Astrocyte of the cerebellum (primary cell): ENCODE data around the gene DHRS7C.

Experiments
- DNase-seq: peaks from one replicate; pipeline ENCODE4 v3.0.0-alpha.2; 2011; ENCODE audit warnings: low read depth
- H3K4me3 ChIP-seq: 2 replicates; pipeline ENCODE4 v1.5.1; 2011; ENCODE audit warnings: mild to moderate bottlenecking, low read depth, low read length, moderate library complexity
- in situ Hi-C: cut with HindIII; loops from 2 replicates; pipeline ENCODE4 v1.10.0; 2017; ENCODE audit warnings: low sequenced_read_pairs
- TF ChIP-seq, protein P1 (sequence below): IDR thresholded peaks from 2 replicates; pipeline ENCODE4 v1.5.1; 2012; ENCODE audit warnings: low read length, low read depth, moderate library complexity, mild to moderate bottlenecking; ENCODE audit errors: missing control alignments

The DHRS7C gene

DNA sequence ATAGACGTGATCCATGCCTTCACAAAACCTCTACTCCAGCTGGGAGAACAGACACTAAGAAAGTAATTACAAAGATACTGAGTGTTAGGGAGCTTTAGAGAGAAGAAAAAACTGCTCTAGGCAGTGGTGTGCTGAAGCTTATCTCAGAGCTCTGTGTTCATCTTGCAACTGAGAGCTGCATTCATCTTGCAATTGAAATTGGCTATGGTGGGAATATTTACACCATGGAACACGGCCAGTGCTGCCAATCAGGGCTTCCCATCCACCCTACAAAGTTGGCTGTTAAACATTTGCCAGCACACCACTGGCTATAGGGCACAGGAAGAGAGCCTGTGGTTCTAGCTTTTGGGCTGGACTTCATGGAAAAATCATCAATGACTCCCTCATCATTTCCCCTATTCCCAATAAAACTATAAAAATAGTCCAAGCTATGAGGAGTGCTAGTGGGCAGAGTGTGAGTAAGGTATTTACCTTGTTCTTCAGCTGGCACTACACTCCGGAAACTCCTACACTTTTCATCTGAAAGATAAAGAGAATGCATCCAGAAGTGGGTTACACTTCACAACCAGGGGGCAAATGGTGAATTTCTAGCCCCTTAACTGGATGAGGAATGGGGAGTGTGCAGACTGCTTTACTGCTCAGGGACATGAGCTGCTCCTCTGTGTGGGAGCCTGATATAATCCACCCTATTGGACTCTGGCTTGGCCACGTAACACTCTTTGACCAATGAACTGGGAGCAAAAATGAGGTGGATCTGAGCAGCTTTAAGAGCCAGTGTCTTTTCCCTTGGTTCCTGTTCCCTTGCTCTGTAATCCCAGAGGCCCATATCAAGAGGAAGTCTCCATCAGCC is 18.9 kb upstream of the DHRS7C start:
- H3K4me3 ChIP-seq, result no peak overlapping the region
- TF ChIP-seq, protein P1, sequence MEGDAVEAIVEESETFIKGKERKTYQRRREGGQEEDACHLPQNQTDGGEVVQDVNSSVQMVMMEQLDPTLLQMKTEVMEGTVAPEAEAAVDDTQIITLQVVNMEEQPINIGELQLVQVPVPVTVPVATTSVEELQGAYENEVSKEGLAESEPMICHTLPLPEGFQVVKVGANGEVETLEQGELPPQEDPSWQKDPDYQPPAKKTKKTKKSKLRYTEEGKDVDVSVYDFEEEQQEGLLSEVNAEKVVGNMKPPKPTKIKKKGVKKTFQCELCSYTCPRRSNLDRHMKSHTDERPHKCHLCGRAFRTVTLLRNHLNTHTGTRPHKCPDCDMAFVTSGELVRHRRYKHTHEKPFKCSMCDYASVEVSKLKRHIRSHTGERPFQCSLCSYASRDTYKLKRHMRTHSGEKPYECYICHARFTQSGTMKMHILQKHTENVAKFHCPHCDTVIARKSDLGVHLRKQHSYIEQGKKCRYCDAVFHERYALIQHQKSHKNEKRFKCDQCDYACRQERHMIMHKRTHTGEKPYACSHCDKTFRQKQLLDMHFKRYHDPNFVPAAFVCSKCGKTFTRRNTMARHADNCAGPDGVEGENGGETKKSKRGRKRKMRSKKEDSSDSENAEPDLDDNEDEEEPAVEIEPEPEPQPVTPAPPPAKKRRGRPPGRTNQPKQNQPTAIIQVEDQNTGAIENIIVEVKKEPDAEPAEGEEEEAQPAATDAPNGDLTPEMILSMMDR, result no peak
- no peak for DNase-seq
- in situ Hi-C loops, result no loop called here

DNA sequence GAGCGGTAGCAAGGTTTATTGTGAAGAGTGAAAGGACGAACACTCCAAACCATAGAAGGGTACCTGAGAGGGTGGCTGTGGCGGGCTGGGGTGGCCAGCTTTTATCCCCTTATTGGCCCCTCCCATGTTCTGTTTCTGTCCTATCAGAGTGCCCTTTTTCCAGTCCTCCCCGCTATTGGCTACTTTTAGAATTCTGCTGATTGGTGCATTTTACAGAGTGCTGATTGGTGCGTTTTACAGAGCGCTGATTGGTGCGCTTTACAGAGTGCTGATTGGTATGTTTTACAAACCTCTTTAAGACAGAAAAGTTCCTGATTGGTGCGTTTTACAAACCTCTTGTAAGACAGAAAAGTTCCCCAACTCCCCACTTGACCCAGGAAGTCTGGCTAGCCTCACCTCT is 18.0 kb upstream of the DHRS7C start:
- H3K4me3 ChIP-seq, result no peak overlapping the region
- TF ChIP-seq, protein P1, result no peak
- no peak for DNase-seq
- in situ Hi-C loops, result no loop called here

DNA sequence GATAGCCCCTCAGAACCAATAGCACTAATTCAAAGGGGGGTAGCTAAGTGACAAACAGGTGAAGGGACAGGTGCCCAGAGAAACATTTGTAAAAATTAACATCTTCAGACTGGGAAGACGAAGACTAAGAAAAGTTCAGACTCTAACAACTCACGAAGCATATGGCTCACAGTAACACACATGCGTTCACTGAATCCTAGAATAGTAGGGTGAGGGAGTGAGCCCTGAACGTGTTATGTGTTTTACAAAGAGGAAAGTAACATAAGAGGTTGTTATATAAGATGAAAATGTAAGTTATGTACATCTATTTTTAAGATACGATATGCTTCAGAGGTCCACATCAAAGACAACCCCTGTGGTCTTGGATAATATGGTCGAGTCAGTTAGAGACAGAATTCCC is 15.3 kb upstream of the DHRS7C start:
- in situ Hi-C loops, result no loop called here
- no peak for DNase-seq
- H3K4me3 ChIP-seq, result no peak overlapping the region
- TF ChIP-seq, protein P1, result no peak

DNA sequence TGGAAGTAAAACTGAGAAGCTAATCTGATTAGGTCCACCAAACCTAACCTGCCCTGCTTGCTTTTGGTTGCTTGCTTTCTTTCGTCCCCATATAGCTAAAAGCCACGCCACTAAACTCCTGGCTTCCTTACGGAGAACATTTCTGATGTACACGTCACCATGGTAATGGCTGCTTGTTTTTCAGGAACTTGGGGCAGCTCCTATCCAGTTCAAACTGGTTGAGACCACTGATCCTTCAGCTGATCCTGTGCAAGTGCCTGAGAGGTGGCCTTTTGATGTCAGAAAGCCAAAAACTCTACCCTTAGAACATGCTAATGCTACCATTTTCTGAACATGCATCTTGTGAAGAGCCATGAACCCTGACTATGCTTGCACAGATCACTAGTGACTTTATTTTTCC is 14.4 kb upstream of the DHRS7C start:
- H3K4me3 ChIP-seq, result no peak overlapping the region
- in situ Hi-C loops, result no loop called here
- no peak for DNase-seq
- TF ChIP-seq, protein P1, result no peak

DNA sequence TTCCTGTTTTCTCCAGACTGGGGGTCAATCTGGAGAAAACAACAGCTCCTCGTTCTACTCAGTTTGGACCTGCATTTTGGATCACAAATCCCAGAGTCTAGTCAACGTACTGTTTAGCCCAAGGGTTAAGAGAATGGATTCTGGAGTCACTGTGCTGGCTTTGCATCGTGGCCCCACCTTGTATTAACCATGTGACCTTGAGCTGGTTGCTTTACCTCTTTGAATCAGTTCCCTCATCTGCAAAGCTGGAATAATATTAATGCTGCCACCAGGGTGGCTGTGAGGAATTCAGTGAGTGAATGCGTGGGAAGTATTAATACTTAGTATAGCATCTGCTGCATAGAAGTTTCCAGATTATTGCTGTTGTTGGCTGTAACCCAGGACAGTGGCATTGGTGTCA is 11.3 kb upstream of the DHRS7C start:
- TF ChIP-seq, protein P1, result no peak
- DNase-seq, result no peak
- in situ Hi-C loops, result no loop called here
- H3K4me3 ChIP-seq, result no peak overlapping the region

DNA sequence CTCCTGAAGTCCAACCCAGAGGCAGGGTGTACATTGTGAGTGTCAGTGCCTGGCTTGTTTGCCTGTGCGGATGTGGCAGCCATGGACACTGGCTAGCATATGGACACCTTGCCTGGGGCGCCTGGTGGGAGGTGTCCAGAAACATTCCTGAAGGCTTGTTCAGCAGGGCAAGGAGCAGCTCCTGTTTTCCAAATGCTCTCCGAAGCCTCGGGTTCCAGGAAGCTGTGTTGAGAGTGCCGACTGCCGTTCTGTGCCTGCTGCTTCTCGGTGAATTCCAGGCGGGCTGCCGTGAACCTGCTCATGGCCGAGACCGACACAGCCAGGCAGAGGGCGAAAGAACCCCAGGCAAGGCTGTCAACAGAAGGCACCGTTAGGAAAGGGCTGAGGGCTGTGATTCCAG is 10.9 kb upstream of the DHRS7C start:
- no peak overlapping the region for H3K4me3 ChIP-seq
- TF ChIP-seq, protein P1, result no peak
- in situ Hi-C loops, result no loop called here
- no peak for DNase-seq
